Activated T-cell treated with anti-CD3 and anti-CD28 coated beads, Interleukin-2, amount 50 U/mL, for 1 hour (primary cell): ENCODE measurements around the gene GFRA4.

Experiments
- DNase-seq: peaks from one replicate; pipeline ENCODE4 v3.0.0-alpha.2; 2020

Gene GFRA4

GRCh38 chr20:3693376-3693775 is 30.2 kb upstream of the GFRA4 start:
- DNase-seq: no peak

GRCh38 chr20:3692706-3693294 is 29.6 kb upstream of the GFRA4 start:
- no peak for DNase-seq

GRCh38 chr20:3691897-3692296 is 28.7 kb upstream of the GFRA4 start:
- DNase-seq: no peak

GRCh38 chr20:3691306-3691705 is 28.1 kb upstream of the GFRA4 start:
- DNase-seq: no peak

GRCh38 chr20:3690413-3690812 is 27.2 kb upstream of the GFRA4 start:
- DNase-seq: no peak

GRCh38 chr20:3689978-3690377 is 26.8 kb upstream of the GFRA4 start:
- no peak for DNase-seq

- no peak for DNase-seq
These were observed 24.5 kb upstream of the GFRA4 start for GRCh38 chr20:3687655-3688054.

GRCh38 chr20:3686867-3687321 is 23.7 kb upstream of the GFRA4 start:
- no peak for DNase-seq

- DNase-seq: no peak
These were observed 23.2 kb upstream of the GFRA4 start for GRCh38 chr20:3686421-3686820.

- no peak for DNase-seq
These were observed 22.1 kb upstream of the GFRA4 start for GRCh38 chr20:3685341-3685740.

- no peak for DNase-seq
These were observed 19.0 kb upstream of the GFRA4 start, which contains the start of gene ADAM33 for GRCh38 chr20:3681931-3682781. TSS of gene ADAM33 (minus strand) at chr20:3682010. CDS start at chr20:3682004, 6 bp downstream.

GRCh38 chr20:3681352-3681930 is 18.2 kb upstream of the GFRA4 start:
- DNase-seq: no peak

GRCh38 chr20:3680701-3681351 is 17.6 kb upstream of the GFRA4 start:
- no peak for DNase-seq

- DNase-seq: no peak
These were observed 16.8 kb upstream of the GFRA4 start for GRCh38 chr20:3679749-3680700.

GRCh38 chr20:3678856-3679720 is 15.9 kb upstream of the GFRA4 start:
- DNase-seq: no peak

- no peak for DNase-seq
These were observed 15.0 kb upstream of the GFRA4 start for GRCh38 chr20:3678198-3678597.

- DNase-seq: no peak
These were observed 14.5 kb upstream of the GFRA4 start for GRCh38 chr20:3677733-3678132.

- DNase-seq: no peak
These were observed 12.0 kb upstream of the GFRA4 start for GRCh38 chr20:3674995-3675900.

GRCh38 chr20:3674447-3674846 is 11.2 kb upstream of the GFRA4 start:
- no peak for DNase-seq
